Parathyroid adenoma (tissue), 2 donors: Measurements from ENCODE around the gene GRID1.

Experiments
- H2AFZ ChIP-seq: fragments of 300-600 bp; sonication (generic); one replicate; pipeline ENCODE4 v1.7.0; 2017; ENCODE audit warnings: antibody characterized with exemption, mild to moderate bottlenecking
- H3K27ac ChIP-seq: fragments of 300-600 bp; sonication (generic); one replicate; pipeline ENCODE4 v1.7.0; 2017
- H3K27me3 ChIP-seq: fragments of 300-600 bp; sonication (generic); one replicate; pipeline ENCODE4 v1.7.0; 2017; ENCODE audit warnings: low read length; ENCODE audit not compliant: control insufficient read depth, insufficient read depth
- H3K36me3 ChIP-seq: fragments of 300-600 bp; sonication (generic); one replicate; pipeline ENCODE4 v1.7.0; 2017; ENCODE audit warnings: low read length; ENCODE audit not compliant: control insufficient read depth, insufficient read depth
- H3K4me1 ChIP-seq: fragments of 300-600 bp; sonication (generic); one replicate; pipeline ENCODE4 v1.7.0; 2017; ENCODE audit warnings: control low read depth
- H3K4me2 ChIP-seq: fragments of 300-600 bp; sonication (generic); one replicate; pipeline ENCODE4 v1.7.0; 2017; ENCODE audit warnings: low read length
- H3K4me3 ChIP-seq: fragments of 300-600 bp; sonication (generic); one replicate; pipeline ENCODE4 v1.7.0; 2017; ENCODE audit warnings: low read depth, low read length
- H3K79me2 ChIP-seq: fragments of 300-600 bp; sonication (generic); one replicate; pipeline ENCODE4 v1.7.0; 2017; ENCODE audit warnings: control low read depth
- H3K9ac ChIP-seq: fragments of 300-600 bp; sonication (generic); one replicate; pipeline ENCODE4 v1.7.0; 2017; ENCODE audit warnings: mild to moderate bottlenecking
- H3K9me3 ChIP-seq: fragments of 300-600 bp; sonication (generic); one replicate; pipeline ENCODE4 v1.7.0; 2017; ENCODE audit warnings: low read length; ENCODE audit not compliant: control insufficient read depth
- TF ChIP-seq, protein P1 (sequence below): fragments of 300-600 bp; sonication (generic); IDR thresholded peaks from one replicate; pipeline ENCODE4 v1.7.0; 2017; ENCODE audit warnings: antibody characterized with exemption, mild to moderate bottlenecking
- donor health status: primary hyperparathyroidism.

GRID1 gene

DNA sequence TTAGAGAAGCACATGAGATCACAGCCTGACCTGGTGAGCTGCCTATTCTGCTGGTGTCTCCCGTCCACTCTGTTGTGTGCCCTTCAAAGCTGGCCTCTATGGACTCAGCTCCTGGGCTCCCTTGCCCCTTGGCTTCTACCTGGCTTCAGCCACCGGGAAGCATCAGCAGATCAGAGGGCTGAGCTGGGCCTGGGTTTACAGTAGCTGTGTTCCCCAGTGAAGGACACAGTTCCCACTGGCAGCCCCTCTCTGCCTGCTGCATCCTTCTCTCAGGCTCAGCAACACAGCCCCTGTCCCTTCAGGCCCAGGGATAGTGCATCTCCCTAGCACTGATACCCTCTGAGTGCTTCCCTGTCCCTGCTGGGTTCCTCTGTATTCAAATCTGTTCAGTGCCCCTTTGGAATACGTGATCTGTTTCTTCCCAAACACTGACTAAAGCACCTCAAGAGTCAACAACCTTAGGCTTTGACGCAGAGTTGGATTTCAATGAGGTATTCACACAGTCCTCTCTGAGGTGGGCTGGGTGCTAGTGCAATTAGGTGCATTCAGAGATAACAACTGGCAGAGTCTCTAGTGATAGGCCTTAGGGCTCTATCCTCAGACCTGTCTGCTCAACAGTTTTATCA is 109.8 kb downstream of the GRID1 start:
- no peak overlapping the region for H3K27ac ChIP-seq
- no peak overlapping the region for H3K9ac ChIP-seq
- H3K27me3 ChIP-seq, result no peaks in the 10 kb centered on the region
- TF ChIP-seq, protein P1, sequence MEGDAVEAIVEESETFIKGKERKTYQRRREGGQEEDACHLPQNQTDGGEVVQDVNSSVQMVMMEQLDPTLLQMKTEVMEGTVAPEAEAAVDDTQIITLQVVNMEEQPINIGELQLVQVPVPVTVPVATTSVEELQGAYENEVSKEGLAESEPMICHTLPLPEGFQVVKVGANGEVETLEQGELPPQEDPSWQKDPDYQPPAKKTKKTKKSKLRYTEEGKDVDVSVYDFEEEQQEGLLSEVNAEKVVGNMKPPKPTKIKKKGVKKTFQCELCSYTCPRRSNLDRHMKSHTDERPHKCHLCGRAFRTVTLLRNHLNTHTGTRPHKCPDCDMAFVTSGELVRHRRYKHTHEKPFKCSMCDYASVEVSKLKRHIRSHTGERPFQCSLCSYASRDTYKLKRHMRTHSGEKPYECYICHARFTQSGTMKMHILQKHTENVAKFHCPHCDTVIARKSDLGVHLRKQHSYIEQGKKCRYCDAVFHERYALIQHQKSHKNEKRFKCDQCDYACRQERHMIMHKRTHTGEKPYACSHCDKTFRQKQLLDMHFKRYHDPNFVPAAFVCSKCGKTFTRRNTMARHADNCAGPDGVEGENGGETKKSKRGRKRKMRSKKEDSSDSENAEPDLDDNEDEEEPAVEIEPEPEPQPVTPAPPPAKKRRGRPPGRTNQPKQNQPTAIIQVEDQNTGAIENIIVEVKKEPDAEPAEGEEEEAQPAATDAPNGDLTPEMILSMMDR, result no peak
- H3K4me1 ChIP-seq, result no peaks in the 10 kb centered on the region
- H3K36me3 ChIP-seq, result no peaks in the 10 kb centered on the region
- no peak overlapping the region for H3K4me2 ChIP-seq
- no peaks in the 10 kb centered on the region for H3K9me3 ChIP-seq
- H2AFZ ChIP-seq, result no peak overlapping the region
- no peaks in the 10 kb centered on the region for H3K79me2 ChIP-seq
- no peak overlapping the region for H3K4me3 ChIP-seq

DNA sequence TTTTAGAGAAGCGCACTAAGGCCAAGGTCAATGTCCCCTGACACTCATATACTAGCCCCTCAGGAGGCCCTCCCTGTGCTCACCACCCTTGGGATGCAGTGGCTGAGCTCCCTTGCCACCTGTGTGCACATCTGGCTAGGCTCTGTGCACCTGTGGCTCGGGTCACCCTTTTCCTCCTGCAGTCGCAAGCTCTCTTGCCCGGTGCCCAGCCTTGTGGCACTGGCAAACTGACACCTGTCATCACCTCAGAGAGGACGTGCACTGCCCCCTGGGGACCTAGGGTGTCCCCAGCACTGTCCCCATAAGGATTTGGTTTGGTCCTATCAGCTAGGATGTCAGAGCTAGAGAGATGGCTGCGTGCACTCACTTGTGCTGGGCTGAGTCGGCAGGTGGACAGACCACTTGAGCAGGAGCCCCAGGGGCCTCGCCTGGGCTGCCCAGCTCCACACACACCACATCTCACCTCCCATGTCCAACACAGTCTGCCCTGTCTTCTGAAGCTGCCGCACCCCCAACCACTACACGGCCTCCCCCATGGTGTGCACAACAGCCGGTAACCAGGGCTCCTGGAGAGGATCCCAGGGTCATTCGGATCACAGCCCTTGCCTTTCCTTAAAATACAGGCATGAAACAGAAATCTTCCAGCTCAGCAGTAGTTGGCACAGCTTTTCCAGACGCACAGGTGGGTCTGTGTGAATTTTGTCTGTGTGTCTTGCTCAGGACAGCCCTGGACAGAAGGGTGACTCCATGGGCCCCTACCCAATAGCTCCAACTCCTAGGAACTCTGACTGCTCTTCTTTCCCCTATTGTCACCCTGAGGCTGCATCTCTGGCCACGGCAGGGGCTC is 111.0 kb downstream of the GRID1 start:
- H3K4me1 ChIP-seq, result no peaks in the 10 kb centered on the region
- no peaks in the 10 kb centered on the region for H3K27me3 ChIP-seq
- TF ChIP-seq, protein P1, result no peak
- no peak overlapping the region for H3K4me2 ChIP-seq
- H3K27ac ChIP-seq, result no peak overlapping the region
- H3K36me3 ChIP-seq, result no peaks in the 10 kb centered on the region
- no peak overlapping the region for H2AFZ ChIP-seq
- no peak overlapping the region for H3K9ac ChIP-seq
- H3K9me3 ChIP-seq, result no peaks in the 10 kb centered on the region
- H3K4me3 ChIP-seq, result no peak overlapping the region
- H3K79me2 ChIP-seq, result no peaks in the 10 kb centered on the region

DNA sequence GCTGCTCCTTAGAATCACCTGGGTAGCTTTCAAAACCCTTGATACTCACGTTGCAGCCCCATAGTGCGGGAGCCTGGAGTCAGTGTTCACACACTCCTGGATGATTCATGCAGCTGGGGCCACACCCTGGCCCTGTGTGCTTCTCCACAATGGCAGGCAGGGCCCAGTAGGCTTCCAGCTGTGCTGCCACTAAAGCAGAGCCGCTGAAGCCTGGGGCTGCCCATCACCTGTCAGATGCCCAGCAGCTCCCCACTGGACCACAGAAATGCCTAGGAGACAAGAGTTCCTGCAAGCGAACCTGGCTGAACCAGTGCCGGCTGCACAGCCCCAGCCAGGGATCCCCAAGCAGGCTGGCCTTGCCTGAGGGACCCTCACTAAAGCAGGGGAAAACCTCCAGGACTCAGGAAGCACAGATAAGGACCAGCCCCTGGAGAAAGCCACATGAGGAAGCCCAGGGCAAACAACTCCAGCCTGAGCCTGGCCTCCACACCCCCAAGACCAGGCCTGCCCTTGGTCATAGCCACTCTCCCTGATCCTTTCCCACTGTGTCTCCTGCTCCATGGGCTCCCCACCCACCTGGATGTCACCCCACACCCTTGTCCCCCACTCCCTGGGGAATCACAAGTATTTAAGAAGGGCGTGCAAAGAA is 111.9 kb downstream of the GRID1 start:
- Histone ChIP-seq H3K36me3 (no peaks in the 10 kb centered on the region), H3K9ac (no peak overlapping the region), H3K4me3 (no peak overlapping the region), H3K4me2 (no peak overlapping the region), H3K4me1 (no peaks in the 10 kb centered on the region), H2AFZ (no peak overlapping the region), H3K27me3 (no peaks in the 10 kb centered on the region), H3K9me3 (no peaks in the 10 kb centered on the region), H3K79me2 (no peaks in the 10 kb centered on the region), H3K27ac (no peak overlapping the region)
- TF ChIP-seq, protein P1, result no peak

DNA sequence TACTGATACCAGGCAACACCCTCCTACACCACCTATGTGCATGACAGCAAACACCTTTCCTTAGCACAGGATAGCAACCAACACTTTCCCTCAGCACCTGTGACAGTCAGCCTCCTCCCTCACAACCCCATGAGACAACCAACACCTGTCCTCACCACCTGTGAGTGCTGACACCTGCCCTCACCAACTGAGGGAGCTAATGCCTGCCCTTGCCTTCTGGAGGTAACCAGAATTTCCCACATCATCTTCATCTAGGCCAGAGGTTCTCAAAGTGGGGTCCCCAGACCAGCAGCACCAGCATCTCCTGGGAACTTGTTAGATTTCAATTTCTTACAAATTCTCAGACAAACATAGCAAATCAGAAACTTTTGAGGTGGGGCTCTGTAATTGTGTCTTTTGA is 112.5 kb downstream of the GRID1 start:
- H3K79me2 ChIP-seq, result no peaks in the 10 kb centered on the region
- no peaks in the 10 kb centered on the region for H3K27me3 ChIP-seq
- no peaks in the 10 kb centered on the region for H3K36me3 ChIP-seq
- no peaks in the 10 kb centered on the region for H3K4me1 ChIP-seq
- no peaks in the 10 kb centered on the region for H3K9me3 ChIP-seq
- no peak overlapping the region for H3K27ac ChIP-seq
- no peak overlapping the region for H3K4me2 ChIP-seq
- TF ChIP-seq, protein P1, result no peak
- H2AFZ ChIP-seq, result no peak overlapping the region
- H3K9ac ChIP-seq, result no peak overlapping the region
- H3K4me3 ChIP-seq, result no peak overlapping the region
